Astrocyte (in vitro differentiated cells and primary cell): ENCODE results near the gene BANK1.

Source experiments
- CTCF ChIP-seq: IDR thresholded peaks from 2 replicates; pipeline ENCODE4 v1.5.1; 2011; ENCODE audit warnings: low read depth, mild to moderate bottlenecking, inconsistent platforms, low read length, moderate library complexity; ENCODE audit not compliant: insufficient read depth
- EZH2 ChIP-seq: IDR thresholded peaks from 2 replicates; pipeline ENCODE4 v1.6.1; 2012; ENCODE audit warnings: mild to moderate bottlenecking, low read length, inconsistent platforms; ENCODE audit not compliant: insufficient read depth

DNA sequence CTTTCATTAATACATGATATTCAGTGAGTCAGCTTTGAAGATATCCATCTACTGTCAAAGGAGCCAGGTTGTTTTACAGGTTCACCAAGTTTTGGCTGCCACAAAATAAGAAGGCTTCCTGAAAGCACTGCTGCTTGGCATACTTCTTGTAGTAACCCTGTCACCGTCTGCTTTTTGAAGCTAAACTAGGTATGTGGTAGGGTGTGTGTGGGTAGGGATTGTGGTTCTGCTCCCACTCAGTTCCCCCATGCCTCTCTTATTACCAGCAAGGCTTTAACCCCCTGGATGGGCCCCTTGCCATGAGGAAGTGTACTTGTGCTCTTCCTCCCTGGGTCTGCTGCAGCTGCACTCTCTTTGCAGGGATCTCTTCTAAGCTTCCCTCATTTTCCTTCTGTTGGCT is 191.2 kb downstream of the BANK1 start:
- TF ChIP-seq CTCF (no peak), EZH2 (no peak)
